NCI-H146 (cell line): ENCODE measurements around the gene ZDHHC11B.
"Not testable (repeated sequence)": the region's sequence is repeated elsewhere in the genome, so short reads cannot be mapped to it uniquely, and the experiment has no call there.

Experiments used
- DNase-seq: peaks from one replicate; lab custom pipeline; 2025; lab: John Stamatoyannopoulos, UW

ZDHHC11B gene

GRCh38 chr5:753567-754142 lies 30.9 kb downstream of the ZDHHC11B start:
- not testable (repeated sequence) for DNase-seq

DNA sequence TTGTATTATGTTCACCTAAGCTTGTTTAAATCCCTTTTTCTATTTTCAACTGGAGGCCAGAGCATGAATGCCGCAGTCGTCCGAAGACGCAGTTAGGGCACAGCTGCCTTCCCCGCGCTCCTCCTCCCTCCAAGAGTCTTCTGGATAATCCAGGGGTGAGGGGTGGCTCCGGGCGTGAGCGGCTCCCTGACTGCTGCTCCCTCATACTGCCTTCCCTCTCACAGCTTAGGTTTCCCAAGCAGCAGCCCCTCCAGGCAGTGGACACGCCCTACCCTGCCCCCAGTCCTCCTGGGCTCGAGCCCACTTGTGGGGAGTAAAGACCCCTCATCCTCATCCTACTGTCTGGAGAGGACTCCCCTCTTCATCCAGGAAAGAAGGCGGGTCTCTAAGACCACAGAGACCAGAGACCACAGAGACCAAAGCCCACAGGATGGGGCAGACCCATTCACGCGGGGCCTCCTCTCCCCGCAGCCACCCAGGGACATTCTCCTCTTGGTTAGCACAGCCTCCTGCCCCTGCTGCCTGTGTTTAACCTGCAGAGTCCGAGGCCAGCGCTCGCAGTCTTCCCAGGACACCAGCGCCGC lies 31.9 kb downstream of the ZDHHC11B start:
- DNase-seq, result not testable (repeated sequence)

DNA sequence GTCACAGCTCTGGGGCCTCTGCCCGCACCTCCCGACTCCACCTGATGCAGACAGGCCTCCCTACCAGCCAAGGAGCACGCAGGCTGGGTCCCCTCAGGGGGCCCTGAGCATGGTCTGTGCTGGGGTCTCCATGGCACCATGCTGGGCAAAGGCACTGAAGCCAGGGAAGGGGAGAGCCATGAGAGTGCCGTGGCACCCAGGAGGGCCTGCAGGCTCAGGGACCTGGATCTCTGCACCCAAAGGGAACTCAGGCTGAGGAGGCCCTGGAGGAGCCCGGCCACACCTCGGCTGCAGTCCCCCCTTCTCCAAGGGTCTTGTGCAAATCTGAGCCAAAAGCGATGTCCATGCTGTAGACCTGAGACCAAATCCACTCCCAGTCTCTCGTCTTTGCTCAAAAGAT lies 32.5 kb downstream of the ZDHHC11B start:
- DNase-seq, result not testable (repeated sequence)

DNA sequence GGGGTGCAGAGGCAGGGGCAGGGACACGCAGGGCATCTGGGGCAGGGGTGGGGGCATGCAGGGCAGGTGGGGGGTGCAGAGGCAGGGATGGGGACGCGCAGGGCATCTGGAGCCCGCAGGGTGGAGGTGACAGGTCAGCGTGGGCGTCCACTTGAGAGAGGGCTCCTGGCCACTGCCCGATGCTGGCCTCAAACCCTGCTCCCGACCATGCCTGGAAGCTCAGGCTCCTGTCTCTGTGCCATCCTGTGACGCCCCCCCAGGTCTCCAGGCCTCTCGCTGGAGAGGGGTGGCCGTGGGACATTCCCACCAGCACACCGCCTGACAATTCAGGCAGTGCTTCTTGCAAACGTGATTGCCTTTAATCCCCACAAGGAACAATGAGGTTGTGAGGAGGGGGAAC lies 33.0 kb downstream of the ZDHHC11B start:
- DNase-seq, result no peak

DNA sequence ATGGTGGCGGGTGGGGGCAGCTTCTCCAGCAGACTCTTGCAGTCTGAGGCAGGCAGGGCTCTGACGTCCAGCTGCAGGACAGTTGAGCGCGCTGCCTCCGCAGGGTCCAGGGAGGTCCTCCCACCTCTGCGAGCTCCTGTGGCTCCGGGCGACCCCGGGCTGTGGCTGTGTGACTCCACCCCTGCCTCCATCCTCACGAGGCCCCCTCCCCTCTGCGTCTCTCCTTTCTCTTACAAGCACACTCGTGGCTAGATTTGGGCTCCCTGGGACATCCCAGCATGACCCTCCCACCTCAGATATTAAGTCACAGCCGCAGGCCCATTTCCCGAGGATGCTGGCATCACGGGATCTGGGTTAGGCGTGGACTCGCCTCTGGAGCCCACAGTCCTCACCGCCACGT lies 34.3 kb downstream of the ZDHHC11B start:
- not testable (repeated sequence) for DNase-seq

GRCh38 chr5:749101-749670 lies 35.3 kb downstream of the ZDHHC11B start:
- no peak for DNase-seq

GRCh38 chr5:748011-748980 lies 36.2 kb downstream of the ZDHHC11B start:
- DNase-seq, result not testable (repeated sequence)

DNA sequence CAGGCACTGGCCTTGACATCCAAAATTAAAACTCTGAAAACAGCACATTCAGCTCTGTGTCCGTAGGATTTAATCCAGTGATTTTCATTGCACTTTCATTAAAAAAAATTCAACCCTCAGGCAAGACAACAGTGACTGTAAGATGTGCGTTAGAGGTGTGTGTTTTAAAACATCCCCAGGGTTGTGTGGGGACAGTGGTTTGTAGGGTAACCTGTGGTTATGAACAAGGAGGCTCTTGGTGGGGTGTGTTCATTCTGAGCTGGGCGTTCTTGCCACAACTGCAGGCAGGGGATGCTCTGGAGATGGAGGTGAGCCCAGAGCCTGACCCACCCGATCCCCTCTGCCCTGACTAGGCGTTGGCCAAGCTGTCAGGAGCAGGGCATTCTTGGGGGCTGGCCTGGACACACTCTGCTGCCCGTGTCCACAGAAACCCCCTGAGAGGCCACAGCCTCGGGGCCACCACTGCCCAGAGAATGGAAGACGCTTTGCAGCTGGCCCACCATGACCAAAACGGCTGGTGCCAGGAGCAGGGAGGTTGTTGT lies 37.2 kb downstream of the ZDHHC11B start:
- not testable (repeated sequence) for DNase-seq

DNA sequence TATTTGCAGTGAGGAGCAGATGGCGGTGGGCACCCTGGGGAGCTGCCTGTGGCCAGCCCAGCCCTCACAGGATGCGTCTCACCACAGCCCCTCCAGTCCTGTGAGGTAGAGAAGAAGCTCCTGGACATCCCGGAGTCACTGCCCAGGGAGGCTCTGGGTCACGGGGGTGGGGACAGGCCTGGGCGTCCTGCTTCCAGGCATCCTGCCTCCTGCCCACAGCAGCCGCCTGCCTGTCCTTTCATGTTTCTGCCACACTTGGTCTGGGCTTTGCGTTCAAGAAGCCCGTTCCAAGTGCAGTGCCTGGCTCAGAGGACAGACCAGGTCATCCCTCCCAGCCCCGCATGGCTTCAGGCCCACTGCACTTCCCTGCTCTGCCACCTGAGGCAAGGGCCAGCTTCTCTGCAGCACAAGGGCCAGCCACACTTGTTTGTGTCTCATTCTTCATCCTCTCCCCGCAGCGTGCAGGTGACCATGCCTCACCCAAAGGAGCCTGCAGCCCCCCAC lies 38.2 kb downstream of the ZDHHC11B start:
- DNase-seq, result no peak

DNA sequence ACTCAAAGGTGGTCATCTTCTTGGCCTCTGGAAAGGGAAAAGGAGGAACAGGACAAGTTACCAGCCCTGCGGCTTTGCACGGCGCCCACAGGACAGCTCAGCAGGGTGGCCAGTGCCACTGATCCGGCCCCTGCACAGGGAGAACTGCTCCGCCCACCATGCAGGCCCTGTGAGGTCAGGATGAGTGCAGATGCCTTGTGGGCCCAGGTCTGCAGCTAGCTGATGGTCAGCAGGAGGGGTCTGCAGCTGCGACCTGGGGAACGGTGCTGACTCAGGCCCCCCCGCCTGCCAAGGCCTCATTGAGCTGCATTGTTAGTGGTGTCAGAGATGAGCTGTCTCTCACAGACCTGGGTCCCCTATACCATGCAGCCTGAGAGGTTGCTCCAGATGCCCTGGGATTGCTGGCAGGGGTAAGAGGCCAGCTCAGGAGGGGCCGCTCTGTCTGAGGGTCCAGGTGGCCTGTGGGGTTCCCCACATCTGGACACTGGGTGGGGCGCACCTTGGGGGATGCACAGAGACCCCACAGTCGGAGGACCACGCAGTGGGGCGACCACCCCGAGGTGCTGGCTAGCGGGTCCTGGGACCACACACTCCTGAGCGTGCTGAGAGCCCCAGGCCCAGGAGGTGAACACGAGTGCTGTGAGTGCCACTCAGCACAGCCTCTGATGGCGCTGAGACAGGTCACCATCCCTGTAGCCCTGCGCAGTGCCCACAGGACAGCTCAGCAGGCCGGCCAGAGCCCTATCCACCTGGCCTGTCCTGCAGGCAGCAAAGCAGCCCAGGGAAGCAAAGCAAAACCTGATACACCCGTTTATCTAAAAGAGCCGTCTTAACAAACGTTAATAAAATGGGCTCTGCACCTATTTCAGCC lies 39.0 kb downstream of the ZDHHC11B start:
- not testable (repeated sequence) for DNase-seq

- DNase-seq, result not testable (repeated sequence)
Measured at GRCh38 chr5:743696-744404, 40.7 kb downstream of the ZDHHC11B start.

- not testable (repeated sequence) for DNase-seq
Measured at GRCh38 chr5:742276-742675, 42.3 kb downstream of the ZDHHC11B start.

- not testable (repeated sequence) for DNase-seq
Measured at GRCh38 chr5:734145-734544, 50.4 kb downstream of the ZDHHC11B start.

DNA sequence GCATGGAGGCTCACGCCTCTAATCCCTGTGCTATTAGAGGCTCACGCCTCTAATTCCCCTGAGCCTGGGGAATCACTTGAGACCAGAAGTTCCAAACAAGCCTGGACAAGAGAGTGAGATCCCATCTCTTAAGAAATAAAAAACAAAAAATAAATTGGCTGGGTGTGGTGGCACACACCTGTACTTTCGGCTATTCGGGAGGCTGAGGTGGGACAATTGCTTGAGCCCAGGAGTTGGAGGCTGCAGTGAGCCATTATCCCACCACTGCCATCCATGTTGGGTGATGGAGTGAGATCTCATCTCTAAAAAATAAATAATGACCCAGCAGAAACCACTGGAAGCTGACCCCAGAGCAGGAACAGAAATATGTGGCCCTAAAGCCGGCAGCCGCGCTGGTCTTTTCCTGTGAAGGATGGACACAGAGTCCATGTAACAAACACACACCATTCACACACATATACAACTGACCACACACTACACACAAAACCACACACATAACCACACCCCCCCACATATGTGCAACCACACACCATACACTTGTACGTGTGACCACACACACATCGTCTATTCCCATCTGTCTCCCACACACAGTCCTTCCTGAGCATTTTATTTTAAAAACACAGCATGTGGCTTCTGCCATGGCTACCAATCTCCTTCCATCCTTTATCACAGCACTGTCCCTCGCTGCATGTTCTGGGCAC lies 51.6 kb downstream of the ZDHHC11B start:
- DNase-seq, result not testable (repeated sequence)

DNA sequence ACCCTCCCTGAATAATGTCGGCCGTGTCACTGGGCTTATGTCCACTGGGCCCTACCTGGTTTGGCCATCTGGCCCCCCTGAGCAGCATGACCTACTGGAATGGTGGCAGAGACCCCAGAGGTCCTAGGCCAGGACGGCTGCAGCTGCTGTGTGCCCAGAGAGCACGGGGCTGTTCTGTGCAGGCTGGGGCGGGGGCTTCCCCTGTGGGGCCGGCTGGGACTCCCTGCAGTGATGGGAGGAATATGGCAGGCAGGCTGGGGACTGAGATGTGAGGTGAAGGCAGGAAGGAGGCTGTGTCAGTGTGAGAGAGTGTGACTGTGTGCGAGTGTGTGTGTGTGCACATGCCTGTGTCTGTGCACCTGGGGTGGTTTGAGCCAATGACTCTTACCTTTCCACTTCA lies 55.3 kb downstream of the ZDHHC11B start:
- DNase-seq, result not testable (repeated sequence)

- DNase-seq, result not testable (repeated sequence)
Measured at GRCh38 chr5:727087-727486, 57.4 kb downstream of the ZDHHC11B start.

DNA sequence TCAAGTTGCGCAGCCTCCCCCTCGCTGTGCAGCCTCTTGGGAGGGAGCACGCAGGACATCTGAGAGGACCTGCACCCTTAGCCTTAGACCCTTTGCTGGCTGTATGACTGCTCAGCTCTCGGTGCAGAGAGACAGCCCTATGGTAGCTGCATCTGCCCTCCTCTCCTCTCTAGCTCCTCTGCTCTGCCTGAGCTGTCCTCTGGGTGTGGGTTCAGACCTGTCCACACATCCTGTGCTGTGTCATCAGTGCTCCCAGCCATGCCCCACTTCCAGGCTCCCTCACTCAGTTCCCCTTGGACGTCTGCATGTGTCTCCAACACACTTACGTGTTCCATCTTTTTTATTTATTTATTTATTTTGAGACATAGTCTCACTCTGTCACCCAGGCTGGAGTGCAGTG lies 60.7 kb downstream of the ZDHHC11B start:
- not testable (repeated sequence) for DNase-seq

GRCh38 chr5:723309-723708 lies 61.2 kb downstream of the ZDHHC11B start:
- not testable (repeated sequence) for DNase-seq

GRCh38 chr5:719379-719778 lies 65.2 kb downstream of the ZDHHC11B start:
- not testable (repeated sequence) for DNase-seq

GRCh38 chr5:717143-717542 lies 67.4 kb downstream of the ZDHHC11B start:
- no peak for DNase-seq
